ENCODE measurements around the gene HMBS.

DNA sequence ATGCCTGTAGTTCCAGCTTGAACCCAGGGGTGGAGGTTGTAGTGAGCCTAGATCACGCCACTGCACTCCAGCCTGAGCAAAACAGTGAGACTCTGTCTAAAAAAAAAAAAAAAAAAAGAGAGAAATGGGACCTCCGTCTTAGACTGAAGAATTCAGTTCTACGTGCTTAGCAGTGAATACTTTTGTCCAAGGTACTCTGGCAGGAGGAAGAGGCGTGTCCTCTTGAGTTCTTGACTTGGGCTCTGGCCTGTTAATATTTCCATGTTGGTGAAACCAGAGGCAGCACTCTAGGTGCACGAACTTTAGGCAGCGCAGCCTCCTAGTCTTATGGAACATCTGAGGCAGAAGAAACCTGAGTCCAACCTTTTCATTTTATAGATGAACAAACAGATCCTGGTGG lies 2.4 kb downstream of the HMBS start:
- TF ChIP-seq, protein P1, sequence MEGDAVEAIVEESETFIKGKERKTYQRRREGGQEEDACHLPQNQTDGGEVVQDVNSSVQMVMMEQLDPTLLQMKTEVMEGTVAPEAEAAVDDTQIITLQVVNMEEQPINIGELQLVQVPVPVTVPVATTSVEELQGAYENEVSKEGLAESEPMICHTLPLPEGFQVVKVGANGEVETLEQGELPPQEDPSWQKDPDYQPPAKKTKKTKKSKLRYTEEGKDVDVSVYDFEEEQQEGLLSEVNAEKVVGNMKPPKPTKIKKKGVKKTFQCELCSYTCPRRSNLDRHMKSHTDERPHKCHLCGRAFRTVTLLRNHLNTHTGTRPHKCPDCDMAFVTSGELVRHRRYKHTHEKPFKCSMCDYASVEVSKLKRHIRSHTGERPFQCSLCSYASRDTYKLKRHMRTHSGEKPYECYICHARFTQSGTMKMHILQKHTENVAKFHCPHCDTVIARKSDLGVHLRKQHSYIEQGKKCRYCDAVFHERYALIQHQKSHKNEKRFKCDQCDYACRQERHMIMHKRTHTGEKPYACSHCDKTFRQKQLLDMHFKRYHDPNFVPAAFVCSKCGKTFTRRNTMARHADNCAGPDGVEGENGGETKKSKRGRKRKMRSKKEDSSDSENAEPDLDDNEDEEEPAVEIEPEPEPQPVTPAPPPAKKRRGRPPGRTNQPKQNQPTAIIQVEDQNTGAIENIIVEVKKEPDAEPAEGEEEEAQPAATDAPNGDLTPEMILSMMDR (IDR thresholded peaks at IDR 0.05; ENCODE audit: poor library complexity), result no peak
- no peak for TF ChIP-seq EZH2phosphoT487 (IDR thresholded peaks at IDR 0.05; ENCODE audit: low read depth, severe bottlenecking, unreplicated experiment)
- no peak for TF ChIP-seq EZH2 (IDR thresholded peaks at IDR 0.05; ENCODE audit: borderline replicate concordance)
